ENCODE data around the gene PROM2. TPM values are rescaled to one million over a fixed set of nuclear protein-coding genes. Genes with fewer than 3 reads are reported as not detected.
A peak's percentile ranks its signal among the peaks of the same experiment; 100 is the strongest.

Gene PROM2
- total RNA-seq, 1 experiment from 2014 or later = 3.1 TPM

DNA sequence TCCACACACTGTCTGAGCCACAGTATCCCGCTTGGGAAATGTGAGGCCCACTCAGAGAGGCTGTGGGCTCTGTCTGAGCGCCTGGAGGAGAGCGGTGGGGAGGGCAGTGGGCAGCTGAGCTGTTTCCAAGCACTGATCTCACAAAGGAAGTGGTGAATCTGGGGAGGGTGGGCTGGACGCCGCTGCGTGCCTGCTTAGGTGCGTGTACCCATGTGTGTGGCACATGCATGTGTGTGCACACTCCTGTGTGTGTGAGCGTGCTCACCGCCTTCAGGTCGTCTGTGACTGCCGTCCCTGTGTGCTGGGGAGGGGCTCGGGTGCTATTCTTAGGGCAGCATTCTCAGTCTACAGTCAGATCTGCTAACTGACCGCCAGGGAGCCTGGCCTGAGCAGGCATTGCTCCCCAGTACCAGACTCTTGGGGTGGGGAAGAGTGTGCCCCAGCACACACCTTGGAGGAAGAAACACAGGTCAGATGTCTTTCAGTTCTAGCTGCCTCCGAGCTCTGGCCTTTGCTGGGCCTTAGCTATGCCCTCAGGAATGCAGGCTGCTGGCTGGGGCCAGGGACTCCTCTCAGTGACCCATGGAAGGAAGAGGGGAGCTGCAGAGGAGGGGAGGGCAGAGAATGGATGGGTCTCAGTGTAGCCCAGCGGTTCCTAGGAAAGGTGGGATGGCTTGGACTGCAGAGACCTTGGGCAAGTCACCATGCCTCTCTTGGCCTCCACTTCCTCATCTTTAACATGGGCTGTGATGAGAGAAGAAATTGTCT, 54.3 kb downstream of the PROM2 start:
- WGBS (ENCODE audit: extremely low coverage, insufficient read length, low lambda C conversion rate) = no CpG with 5 or more reads among the region's 15 CpGs
- peaks cover 2 to 7% of the 10 kb centered on the region in 2 experiments; a peak in 3 of 4 replicates for H3K4me1 Mint-ChIP-seq

More for the DNA sequence above, 54.3 kb downstream of the PROM2 start:
- Histone ChIP-seq H3K27ac (ENCODE audit: insufficient read length, low read depth, low read length) (no peak overlapping the region), H3T11ph (ENCODE audit: low read length) (no peak overlapping the region), H3K18ac (ENCODE audit: insufficient read length, low read depth, low read length) (no peak overlapping the region), H3K23ac (ENCODE audit: insufficient read length, low read depth, low read length) (no peak overlapping the region), H2BK15ac (ENCODE audit: low read depth, low read length) (no peak overlapping the region), H3K4ac (ENCODE audit: low read depth, low read length) (no peak overlapping the region), H3K9ac (ENCODE audit: extremely low read depth, insufficient read length, low read length) (no peak overlapping the region), H3K14ac (ENCODE audit: insufficient read depth, low read length) (no peak overlapping the region; the same call in 1 of the 2 replicates), H2BK20ac (ENCODE audit: low read depth, low read length, poor library complexity, severe bottlenecking) (no peak overlapping the region), H3K56ac (ENCODE audit: insufficient read length, low read depth, low read length) (no peak overlapping the region), H4K20me1 (ENCODE audit: control insufficient read depth, insufficient read depth, insufficient read length) (no peaks in the 10 kb centered on the region), H3K4me2 (ENCODE audit: insufficient read depth, insufficient read length, low read length) (no peak overlapping the region), H2BK120ac (ENCODE audit: low read depth, low read length, poor library complexity, severe bottlenecking) (no peak overlapping the region), H4K5ac (ENCODE audit: insufficient read length, low read depth, low read length) (no peak overlapping the region), H3K79me2 (ENCODE audit: insufficient read depth, low read length) (no peaks in the 10 kb centered on the region), H4K8ac (replicated peaks; ENCODE audit: insufficient read length, low read depth, low read length) (no peak overlapping the region), H2BK12ac (ENCODE audit: insufficient read length, low read depth, low read length) (no peak overlapping the region), H3K23me2 (ENCODE audit: insufficient read length, low read depth, low read length, poor library complexity, severe bottlenecking) (no peaks in the 10 kb centered on the region), H4K91ac (ENCODE audit: insufficient read length, low read depth, low read length) (no peak overlapping the region), H3K4me1 (ENCODE audit: insufficient read depth, low read length) (no peaks in the 10 kb centered on the region), H2BK5ac (ENCODE audit: insufficient read length, low read length) (no peak overlapping the region), H3K9me3 (ENCODE audit: control insufficient read depth, low read depth, low read length) (no peaks in the 10 kb centered on the region), H2AFZ (ENCODE audit: low read length) (no peak overlapping the region), H3K27me3 (ENCODE audit: insufficient read depth, low read length) (no peaks in the 10 kb centered on the region), H3K79me1 (ENCODE audit: insufficient read depth, low read depth, low read length, poor library complexity, severe bottlenecking) (no peaks in the 10 kb centered on the region), H2AK5ac (ENCODE audit: insufficient read length, low read length) (no peak overlapping the region)
- H3K36me3 Mint-ChIP-seq (ENCODE audit: insufficient read depth in 1 of 3, low read depth in 3 of 3) = no peaks in the 10 kb centered on the region
- H3K9me3 Mint-ChIP-seq = peaks cover 1 to 3% of the 10 kb centered on the region in 2 experiments; a peak in 2 of 5 replicates
- H3K27me3 Mint-ChIP-seq (ENCODE audit: low read depth) = no peaks in the 10 kb centered on the region; the same call in none of the 2 replicates
- no peak for DNase-seq
- H3K27ac Mint-ChIP-seq = peak overlapping the region in 1 of 3 experiments; percentile 37; a peak in 1 of 7 replicates
- TF ChIP-seq, protein P1, sequence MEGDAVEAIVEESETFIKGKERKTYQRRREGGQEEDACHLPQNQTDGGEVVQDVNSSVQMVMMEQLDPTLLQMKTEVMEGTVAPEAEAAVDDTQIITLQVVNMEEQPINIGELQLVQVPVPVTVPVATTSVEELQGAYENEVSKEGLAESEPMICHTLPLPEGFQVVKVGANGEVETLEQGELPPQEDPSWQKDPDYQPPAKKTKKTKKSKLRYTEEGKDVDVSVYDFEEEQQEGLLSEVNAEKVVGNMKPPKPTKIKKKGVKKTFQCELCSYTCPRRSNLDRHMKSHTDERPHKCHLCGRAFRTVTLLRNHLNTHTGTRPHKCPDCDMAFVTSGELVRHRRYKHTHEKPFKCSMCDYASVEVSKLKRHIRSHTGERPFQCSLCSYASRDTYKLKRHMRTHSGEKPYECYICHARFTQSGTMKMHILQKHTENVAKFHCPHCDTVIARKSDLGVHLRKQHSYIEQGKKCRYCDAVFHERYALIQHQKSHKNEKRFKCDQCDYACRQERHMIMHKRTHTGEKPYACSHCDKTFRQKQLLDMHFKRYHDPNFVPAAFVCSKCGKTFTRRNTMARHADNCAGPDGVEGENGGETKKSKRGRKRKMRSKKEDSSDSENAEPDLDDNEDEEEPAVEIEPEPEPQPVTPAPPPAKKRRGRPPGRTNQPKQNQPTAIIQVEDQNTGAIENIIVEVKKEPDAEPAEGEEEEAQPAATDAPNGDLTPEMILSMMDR (conservative IDR thresholded peaks at IDR 0.05) = no peak
- H3K4me3 Mint-ChIP-seq = no peak overlapping the region
